ENCODE results near the gene TNFRSF1A.

TNFRSF1A gene

DNA sequence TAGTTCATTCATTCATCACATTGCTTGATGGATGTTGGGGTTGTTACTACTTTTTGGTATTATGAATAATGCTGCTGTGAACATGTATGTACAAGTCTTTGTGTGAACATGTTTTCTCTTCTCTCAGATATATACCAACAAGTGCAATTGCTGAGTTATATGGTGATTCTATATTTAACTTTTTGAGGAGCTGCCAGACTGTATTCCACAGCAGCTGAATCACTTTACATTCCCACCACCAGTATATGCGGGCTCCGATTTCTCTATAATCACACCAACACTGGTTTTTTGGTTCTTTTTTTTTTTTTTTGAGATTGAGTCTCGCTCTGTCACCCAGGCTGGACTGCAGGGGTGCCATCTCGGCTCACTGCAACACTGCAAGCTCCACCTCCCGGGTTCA lies 53.6 kb downstream of the TNFRSF1A start:
- no peak overlapping the region for H3K4me3 ChIP-seq (ENCODE audit: low read length)
- DNase-seq (ENCODE audit: low read depth, low spot score) = no peak

DNA sequence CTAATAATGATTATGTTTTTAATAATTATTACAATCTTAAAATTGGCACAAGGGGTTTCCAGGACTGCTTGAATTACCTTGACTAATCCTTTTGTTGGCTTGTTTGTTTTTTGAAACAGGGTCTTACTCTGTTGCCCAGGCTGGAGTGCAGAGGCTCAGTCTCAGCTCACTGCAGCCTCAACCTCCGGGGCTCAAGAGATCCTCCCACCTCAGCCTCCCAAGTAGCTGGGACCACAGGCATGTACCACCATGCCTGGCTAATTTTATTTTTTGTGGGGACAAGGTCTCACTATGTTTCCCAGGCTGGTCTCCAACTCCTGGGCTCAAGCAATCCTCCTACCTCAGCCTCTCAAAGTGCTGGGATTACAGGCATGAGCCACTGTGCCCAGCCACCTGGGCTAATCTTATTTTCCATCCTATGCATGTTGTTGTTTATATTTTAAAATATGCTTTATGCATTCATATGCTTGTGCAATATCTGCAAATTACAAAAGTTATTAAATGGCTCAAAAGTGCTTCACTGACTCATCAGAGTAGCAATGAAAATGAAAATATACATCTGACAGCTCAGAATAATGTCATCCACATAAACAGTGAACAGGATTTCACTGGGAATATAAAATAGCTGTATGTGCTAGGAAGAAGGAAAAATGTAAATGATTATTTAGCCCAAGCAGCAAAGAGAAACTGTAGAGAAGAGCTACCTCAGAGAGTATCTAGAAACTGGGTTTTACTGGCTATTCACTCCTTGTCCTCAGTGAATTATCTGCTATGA lies 56.2 kb downstream of the TNFRSF1A start:
- no peak for DNase-seq (ENCODE audit: low read depth, low spot score)
- no peak overlapping the region for H3K4me3 ChIP-seq (ENCODE audit: low read length)

DNA sequence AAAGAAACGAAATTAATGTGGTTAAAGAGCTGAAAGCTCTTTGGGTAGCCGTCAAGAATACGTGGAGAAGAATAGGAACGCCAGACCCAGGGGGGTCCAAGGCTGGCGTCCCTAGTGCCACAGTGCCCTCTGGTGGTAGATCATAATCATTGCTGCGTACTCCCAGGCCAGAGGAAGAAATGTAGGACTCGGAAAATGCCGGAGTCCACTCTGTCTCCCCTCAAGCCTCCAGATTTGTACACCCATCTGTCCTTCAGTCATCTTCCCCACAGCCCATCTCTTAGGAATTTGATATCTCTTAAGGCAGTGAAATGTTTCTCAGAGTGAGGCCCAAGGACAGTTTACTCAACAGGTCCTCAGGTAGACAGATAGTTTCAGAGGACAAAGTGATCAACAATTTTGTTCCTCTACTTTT lies 56.8 kb downstream of the TNFRSF1A start:
- no peak overlapping the region for H3K4me3 ChIP-seq (ENCODE audit: low read length)
- DNase-seq (ENCODE audit: low read depth, low spot score) = peak; percentile 46

DNA sequence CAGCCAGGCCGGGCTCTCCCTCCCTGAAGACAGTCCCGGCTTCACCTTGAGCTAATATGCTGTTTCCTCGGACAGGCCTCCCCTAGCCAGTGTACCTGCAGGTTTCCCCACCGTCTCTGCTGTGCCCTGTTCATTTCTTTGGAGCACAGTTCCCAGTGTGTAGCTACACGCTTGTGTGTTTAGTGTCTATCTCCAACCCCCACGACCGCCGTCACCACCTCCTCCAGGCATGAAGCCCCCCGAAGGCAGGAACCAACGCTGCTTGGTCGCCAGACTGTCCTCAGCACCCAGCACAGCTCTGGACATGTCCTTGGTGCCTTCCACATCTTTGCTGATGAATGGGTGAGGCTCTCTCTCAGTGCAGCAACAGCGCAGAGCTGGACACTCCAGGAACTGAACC lies 57.6 kb downstream of the TNFRSF1A start:
- no peak for DNase-seq (ENCODE audit: low read depth, low spot score)
- no peak overlapping the region for H3K4me3 ChIP-seq (ENCODE audit: low read length)

DNA sequence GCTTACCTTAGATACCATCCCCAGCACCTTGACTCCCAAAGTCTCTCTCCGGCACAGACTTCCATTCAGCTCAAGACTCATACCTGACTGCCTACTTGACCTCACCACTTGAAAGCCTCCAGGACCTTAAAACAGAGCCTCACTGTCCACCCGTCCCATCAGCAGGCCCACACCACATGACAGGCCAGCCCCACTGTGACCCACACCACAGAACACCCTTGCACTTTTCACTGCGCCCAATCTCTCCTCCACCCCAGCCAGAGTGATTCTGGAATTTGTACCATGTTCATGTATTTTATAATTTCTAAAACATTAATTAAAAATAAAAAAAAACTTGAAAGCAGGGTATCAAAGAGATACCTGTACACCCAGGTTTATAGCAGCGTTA lies 59.4 kb downstream of the TNFRSF1A start:
- no peak for DNase-seq (ENCODE audit: low read depth, low spot score)
- no peak overlapping the region for H3K4me3 ChIP-seq (ENCODE audit: low read length)

DNA sequence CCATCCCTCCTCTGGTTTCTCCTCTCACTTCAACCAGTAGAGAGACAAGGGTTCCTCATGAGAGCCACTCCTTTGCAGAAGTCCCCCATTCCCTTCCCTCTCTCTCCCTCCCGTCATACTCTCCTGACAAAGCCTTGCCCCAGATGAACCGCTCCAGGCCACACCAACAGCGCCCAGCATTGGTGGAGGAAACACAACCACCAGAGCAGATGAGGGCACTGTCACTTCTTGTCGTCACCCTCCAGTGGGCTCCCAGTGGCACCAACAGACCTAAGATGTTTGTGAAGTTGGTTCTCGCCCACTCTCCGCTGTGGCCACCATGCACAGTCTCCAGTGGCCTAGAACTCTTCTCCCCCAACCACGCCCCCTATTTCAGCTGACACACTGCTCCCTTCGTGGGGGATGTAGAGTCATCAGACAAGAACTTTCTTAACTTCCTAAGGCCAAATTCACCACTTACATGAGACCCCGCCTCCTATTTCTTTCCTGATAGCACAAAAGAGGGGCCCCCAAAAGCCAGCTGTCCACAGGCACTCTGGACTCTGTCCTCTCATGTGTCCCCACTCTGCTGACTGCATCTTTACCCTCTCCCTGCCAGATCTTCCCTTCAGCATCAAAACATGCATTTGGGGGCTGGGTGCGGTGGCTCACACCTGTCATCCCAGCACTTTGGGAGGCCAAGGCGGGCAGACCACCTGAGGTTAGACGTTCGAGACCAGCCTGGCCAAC lies 60.6 kb downstream of the TNFRSF1A start:
- H3K4me3 ChIP-seq (ENCODE audit: low read length) = no peak overlapping the region
- no peak for DNase-seq (ENCODE audit: low read depth, low spot score)

DNA sequence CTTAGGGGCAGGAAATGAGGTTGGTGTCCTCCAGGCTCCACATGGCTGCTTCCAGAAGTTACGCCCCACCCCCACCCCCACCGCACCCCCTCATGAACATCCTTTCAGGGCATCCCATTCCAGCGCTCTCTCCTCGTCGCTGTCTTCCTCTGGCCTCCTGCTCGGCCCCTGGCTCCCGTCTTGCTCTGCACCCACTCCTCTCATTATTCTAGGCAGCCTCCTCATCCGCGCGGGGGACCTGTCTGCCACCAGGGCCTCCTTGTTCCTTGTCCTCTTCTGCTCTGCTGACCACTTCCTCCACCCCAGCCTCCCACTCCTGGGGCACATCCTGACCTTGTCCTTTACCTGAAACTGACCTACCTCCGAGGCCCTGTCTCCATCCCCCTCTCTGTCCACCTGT lies 61.2 kb downstream of the TNFRSF1A start:
- DNase-seq (ENCODE audit: low read depth, low spot score) = no peak
- no peak overlapping the region for H3K4me3 ChIP-seq (ENCODE audit: low read length)

DNA sequence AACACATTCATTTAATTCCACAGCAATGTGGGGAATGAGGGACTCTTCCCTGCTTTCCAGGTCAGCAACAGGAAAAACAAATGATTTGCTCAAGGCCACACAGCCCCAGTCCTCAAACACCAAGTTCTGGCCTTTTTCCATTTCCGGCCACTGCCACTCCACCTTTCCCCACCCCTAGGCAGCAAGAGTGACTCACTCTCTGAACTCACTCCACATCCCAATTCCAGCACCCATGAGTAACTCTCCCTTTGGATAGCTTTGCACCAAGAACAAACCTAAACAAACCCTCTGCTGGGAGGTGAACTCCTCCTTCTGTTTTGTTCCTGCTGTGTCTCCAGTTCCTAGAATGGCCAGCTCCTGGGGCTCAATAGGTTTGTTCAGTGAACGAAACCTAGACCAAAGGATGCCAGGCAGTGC lies 61.8 kb downstream of the TNFRSF1A start:
- no peak overlapping the region for H3K4me3 ChIP-seq (ENCODE audit: low read length)
- DNase-seq (ENCODE audit: low read depth, low spot score) = no peak

DNA sequence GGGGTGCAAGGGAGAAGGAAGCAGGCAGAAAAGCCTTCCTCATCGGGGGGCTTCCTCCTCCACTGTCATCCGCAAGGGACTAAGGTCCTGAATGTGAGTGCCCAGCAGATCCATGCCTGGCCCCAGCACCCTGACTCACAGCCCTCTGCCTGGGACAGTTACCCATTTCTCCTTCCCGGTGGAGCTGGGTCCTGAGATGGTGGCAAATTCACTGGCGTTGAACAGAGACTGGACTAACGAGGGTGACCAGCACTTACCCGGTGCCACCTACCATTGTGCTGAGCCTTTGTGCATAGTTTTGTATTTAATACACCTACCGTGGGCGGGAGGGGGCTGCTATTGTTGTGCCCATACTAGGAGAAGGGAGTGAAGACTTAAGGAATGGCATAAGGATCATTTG lies 62.2 kb downstream of the TNFRSF1A start:
- no peak for DNase-seq (ENCODE audit: low read depth, low spot score)
- H3K4me3 ChIP-seq (ENCODE audit: low read length) = no peak overlapping the region

DNA sequence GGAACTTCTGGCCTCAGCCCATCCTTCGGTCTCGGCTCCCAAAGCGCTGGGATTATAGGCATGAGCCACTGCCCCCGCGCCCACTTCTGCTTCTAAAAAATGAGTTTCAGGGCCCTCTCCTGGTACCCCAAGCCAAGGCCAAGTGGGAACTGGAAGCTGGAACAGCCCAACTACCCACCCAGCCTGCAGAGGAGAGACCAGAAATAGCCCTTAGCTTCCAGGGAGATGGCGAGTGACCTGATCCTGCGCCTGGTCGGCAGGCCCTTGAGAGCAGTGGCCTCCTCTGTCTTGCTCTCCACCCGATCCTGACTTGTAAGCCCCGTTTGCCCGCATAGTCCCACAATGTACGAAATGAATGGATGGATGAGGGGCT lies 62.6 kb downstream of the TNFRSF1A start:
- no peak overlapping the region for H3K4me3 ChIP-seq (ENCODE audit: low read length)

More for the DNA sequence above, 62.6 kb downstream of the TNFRSF1A start:
- no peak for DNase-seq (ENCODE audit: low read depth, low spot score)
